Upper lobe of right lung (tissue), 1 donor: ENCODE measurements around the gene IKBKG. TPM values are rescaled to one million over a fixed set of nuclear protein-coding genes. Genes with fewer than 3 reads are reported as not detected.

Experiments used
- ATAC-seq: fragments of 200-7000 bp; cut with Tn5 transposase; one replicate; pipeline ENCODE4 v1.9.1; 2020; ENCODE audit warnings: mild to moderate bottlenecking, moderate library complexity
- DNase-seq: peaks from one replicate; pipeline ENCODE4 v3.0.0-alpha.2; 2020
- H3K27ac ChIP-seq: fragments of 200-600 bp; one replicate; pipeline ENCODE4 v1.8.0; 2022
- H3K27me3 ChIP-seq: fragments of 200-600 bp; one replicate; pipeline ENCODE4 v1.8.0; 2022; ENCODE audit warnings: mild to moderate bottlenecking
- H3K36me3 ChIP-seq: fragments of 200-600 bp; one replicate; pipeline ENCODE4 v1.8.0; 2022
- H3K4me1 ChIP-seq: fragments of 200-600 bp; one replicate; pipeline ENCODE4 v1.8.0; 2022
- H3K4me3 ChIP-seq: fragments of 200-600 bp; one replicate; pipeline ENCODE4 v1.8.0; 2022; ENCODE audit warnings: mild to moderate bottlenecking
- H3K9me3 ChIP-seq: fragments of 200-600 bp; one replicate; pipeline ENCODE4 v1.8.0; 2022
- intact Hi-C: fragments of 100-400 bp; cut with DNase I; formaldehyde crosslinking; loops from one replicate; pipeline ENCODE4 v1.11.0; 2022
- total RNA-seq: library from RNA; stranded (reverse); fragmentation: NEBNext Ultra II Directional; extraction: Animal tissue kit (Norgen Biotek cat#: 25700); gene quantifications from one replicate; pipeline ENCODE4 v1.2.1, GENCODE V29; 2021
- TF ChIP-seq, protein P1 (sequence below): fragments of 200-600 bp; IDR thresholded peaks from one replicate; pipeline ENCODE4 v1.8.0; 2022; ENCODE audit warnings: antibody characterized with exemption
- donor health status: DM: no; HTN: yes; CAD: no; lungs with severe emphysema.

The IKBKG gene
- total RNA-seq, 1 donor from 2014 or later, result 33.4 TPM

DNA sequence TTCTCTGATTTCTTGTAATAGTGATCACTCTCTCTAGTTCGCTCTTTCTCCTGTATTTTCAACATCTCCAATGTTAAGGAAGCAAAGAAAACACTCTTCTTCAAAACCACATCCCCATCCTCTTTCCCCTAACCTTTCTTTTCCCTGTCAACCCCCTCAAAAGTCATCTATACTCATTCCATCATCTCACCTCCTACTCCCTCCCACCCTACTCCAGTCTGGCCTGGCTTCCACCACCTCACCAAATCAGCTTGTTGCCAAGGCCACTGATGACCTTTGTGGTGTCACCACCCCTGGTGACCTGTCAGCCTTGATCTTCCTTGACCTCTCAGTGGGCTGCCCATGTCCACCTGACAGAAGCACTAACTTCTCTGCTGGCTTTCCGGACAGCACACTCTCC is 33.7 kb upstream of the IKBKG start:
- no peaks in the 10 kb centered on the region for H3K4me1 ChIP-seq
- no peaks in the 10 kb centered on the region for H3K27me3 ChIP-seq
- intact Hi-C loops, result no loop called here
- DNase-seq (no peak), ATAC-seq (no peak)
- no peaks in the 10 kb centered on the region for H3K9me3 ChIP-seq
- H3K36me3 ChIP-seq, result no peaks in the 10 kb centered on the region
- TF ChIP-seq, protein P1, sequence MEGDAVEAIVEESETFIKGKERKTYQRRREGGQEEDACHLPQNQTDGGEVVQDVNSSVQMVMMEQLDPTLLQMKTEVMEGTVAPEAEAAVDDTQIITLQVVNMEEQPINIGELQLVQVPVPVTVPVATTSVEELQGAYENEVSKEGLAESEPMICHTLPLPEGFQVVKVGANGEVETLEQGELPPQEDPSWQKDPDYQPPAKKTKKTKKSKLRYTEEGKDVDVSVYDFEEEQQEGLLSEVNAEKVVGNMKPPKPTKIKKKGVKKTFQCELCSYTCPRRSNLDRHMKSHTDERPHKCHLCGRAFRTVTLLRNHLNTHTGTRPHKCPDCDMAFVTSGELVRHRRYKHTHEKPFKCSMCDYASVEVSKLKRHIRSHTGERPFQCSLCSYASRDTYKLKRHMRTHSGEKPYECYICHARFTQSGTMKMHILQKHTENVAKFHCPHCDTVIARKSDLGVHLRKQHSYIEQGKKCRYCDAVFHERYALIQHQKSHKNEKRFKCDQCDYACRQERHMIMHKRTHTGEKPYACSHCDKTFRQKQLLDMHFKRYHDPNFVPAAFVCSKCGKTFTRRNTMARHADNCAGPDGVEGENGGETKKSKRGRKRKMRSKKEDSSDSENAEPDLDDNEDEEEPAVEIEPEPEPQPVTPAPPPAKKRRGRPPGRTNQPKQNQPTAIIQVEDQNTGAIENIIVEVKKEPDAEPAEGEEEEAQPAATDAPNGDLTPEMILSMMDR, result no peak
- H3K4me3 ChIP-seq, result no peak overlapping the region
- H3K27ac ChIP-seq, result no peak overlapping the region

DNA sequence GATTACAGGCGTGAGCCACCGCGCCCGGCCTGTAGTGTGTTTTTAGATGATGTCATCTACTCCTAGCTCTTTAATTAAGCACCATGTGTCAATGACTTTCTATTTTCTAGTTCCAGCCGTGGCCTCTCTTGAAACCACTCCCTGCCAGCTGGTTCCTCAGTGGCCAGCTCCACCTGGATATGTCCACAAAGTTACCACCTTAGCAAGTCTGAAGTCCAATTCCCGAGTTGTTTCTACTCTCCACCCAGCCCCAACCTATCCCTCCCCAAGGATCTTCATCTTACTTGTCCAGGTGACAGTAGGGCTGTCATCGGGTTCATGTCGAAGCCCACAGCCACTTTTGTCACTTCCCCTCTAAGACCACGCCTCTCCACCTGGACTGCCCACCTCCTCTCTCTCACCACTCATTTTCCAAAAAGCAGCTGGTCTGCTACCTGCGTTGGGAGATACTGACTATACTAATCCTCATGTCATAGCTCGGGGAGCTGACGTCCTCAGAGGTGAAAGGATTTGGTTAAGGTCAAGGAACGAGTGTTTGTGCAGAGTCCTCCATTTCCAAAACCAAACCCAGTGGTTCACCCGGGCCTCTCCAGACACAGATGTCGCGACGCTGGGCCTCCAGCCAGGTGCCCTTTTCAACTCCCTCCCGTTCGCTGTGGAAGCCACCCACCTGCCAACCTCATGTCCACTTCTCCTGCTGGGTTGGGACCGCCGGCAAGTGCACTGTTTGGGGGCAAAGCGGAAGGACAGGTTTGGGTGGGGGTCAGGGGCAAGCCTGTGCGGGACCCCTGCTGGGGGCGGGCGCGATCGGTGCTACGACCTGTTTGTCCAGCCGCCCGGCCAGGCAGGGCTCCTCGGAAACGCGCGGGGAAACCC is 32.1 kb upstream of the IKBKG start:
- peak overlapping the region; percentile 94 for H3K27ac ChIP-seq
- intact Hi-C loops, result no loop called here
- ATAC-seq (peak; percentile 0), DNase-seq (peak; percentile 67)
- TF ChIP-seq, protein P1, result no peak
- H3K36me3 ChIP-seq, result no peaks in the 10 kb centered on the region
- H3K4me1 ChIP-seq, result no peaks in the 10 kb centered on the region
- H3K9me3 ChIP-seq, result no peaks in the 10 kb centered on the region
- H3K27me3 ChIP-seq, result no peaks in the 10 kb centered on the region
- peak overlapping the region; percentile 64 for H3K4me3 ChIP-seq

DNA sequence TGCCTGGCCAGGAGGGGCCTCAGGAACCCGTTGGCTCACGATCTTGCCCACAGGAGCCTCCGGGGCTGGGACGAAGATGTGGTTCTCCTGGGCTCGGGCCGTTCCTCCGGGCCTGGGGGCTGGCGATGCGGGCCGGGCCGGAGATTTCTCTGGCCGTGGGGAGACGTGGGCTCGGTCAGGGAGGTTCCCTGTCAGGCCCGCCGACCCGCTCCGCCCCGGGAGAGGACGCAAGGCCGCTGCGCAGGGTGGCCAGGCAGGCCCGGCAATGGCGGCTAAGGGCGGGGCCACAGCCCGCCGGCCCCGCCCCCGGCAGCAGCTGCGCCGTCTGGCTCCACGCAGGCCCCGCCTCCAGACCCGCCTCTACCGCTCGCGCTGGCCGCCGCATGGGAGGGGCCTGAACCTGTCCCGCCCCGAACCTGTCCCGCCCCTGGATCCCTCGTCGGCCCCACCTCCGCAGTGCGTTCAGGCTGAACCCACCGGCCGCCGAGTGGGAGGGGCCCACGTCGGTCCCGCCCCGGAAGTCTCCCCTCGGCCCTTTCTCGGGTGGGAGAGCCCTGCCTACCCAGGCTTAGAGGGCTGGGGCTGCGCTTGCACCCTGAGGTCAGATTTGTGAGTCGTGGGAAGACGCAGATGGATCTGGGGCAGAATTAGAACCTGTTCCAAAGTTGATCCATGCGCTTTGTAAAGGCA is 31.3 kb upstream of the IKBKG start, which contains the start of gene FAM3A:
TSS of gene FAM3A (minus strand) at position 267 of the 690 bp plus-strand sequence. CDS start 460 bp downstream, outside the sequence.
- Histone ChIP-seq H3K27ac (peak within 1 kb of the TSS; percentile 94), H3K27me3 (no peaks in the 10 kb centered on the region), H3K36me3 (no peaks in the 10 kb centered on the region), H3K4me1 (no peaks in the 10 kb centered on the region), H3K9me3 (no peaks in the 10 kb centered on the region), H3K4me3 (peak within 1 kb of the TSS; percentile 64)
- intact Hi-C loops, result no loop called here
- TF ChIP-seq, protein P1, result no peak
- ATAC-seq, result peak; percentile 98
- peak; percentile 96 for DNase-seq

DNA sequence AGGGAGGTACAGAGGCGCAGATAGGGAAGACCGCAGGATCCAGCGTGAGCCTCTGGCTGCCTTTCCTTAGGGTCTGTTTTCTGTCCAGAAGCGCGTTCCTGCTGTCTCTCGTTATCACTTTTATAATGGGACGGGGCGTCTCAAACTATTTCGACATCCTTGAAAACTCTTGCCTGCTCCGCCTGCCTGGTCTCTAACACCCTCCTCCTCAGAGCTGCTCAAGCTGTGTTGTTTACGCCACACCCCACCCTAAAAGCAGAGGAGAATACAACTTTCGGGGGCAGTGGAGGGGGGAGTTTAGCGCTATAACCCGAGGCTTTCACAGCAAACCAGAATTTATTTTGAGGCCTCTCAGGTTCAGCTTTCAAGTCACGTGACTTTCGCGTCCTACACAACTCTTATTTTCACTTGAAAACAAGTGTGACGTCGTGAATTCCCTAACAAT is 30.7 kb upstream of the IKBKG start:
- H3K9me3 ChIP-seq, result no peaks in the 10 kb centered on the region
- DNase-seq (no peak), ATAC-seq (peak; percentile 5)
- no peaks in the 10 kb centered on the region for H3K4me1 ChIP-seq
- TF ChIP-seq, protein P1, result no peak
- no peaks in the 10 kb centered on the region for H3K36me3 ChIP-seq
- peak overlapping the region; percentile 94 for H3K27ac ChIP-seq
- H3K27me3 ChIP-seq, result no peaks in the 10 kb centered on the region
- intact Hi-C loops, result no loop called here
- peak overlapping the region; percentile 45 for H3K4me3 ChIP-seq

DNA sequence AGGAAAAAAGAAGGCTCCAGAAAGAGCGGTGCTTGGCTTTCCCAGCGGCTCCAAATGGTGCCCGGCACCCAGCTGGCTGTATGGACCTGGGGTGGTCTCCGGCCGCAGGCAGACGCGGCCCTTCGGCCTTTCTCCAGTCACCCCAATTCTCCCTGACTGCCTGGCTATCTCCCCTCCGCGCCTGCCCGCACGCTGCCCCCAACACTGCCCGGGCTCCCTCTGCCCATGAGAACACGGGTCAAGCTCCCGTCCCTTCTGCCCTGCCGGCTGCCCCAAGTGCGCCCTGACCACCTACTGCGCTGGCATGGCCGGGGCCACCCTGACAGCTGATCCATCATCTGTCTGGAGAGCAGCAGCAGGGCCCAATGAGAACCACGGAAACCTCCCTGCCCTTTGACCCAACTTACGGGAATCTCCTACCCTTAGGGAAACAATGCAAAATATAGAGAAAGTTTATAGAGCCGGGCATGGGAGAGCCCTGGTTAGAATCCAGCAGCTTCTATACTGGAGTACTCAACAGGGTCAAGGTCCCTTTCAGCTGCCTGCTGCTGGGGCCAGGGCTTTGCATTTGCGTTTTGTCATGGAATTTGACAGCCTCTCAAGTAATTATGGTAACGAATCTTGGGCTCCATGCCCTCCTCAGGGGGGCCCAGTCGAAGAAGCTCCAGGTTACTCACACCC is 30.2 kb upstream of the IKBKG start:
- Histone ChIP-seq H3K27me3 (no peaks in the 10 kb centered on the region), H3K9me3 (no peaks in the 10 kb centered on the region), H3K36me3 (no peaks in the 10 kb centered on the region), H3K4me3 (peak overlapping the region; percentile 45), H3K4me1 (no peaks in the 10 kb centered on the region), H3K27ac (peak overlapping the region; percentile 94)
- intact Hi-C loops, result no loop called here
- ATAC-seq (no peak), DNase-seq (no peak)
- TF ChIP-seq, protein P1, result no peak
